ENCODE measurements around the gene PPFIBP2. TPM values are rescaled to one million over a fixed set of nuclear protein-coding genes. Genes with fewer than 3 reads are reported as not detected.

PPFIBP2 gene
- total RNA-seq, 3 donors from 2014 or later: 32.3 to 56.1 (median 43.3) TPM

DNA sequence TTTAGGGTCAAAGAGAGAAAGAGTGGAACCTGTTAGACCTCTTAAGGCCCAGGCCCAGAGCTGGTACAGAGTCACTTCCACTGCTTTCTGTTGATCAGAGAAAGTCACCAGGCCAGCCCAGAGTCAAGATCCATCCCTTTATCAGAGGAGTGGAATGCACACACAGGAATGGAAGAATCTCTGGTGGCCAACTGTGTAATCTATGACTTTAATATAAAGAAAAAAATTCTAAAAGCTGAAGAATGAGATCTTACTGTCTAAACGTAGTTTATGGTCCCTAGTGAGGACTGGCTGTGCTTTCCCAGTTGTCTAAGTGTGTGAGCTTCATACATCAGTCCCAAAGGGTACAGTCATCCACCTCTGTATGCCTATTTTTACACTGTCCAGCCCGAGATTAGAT is 51.0 kb downstream of the PPFIBP2 start:
- Histone ChIP-seq H3K4me1 (no peaks in the 10 kb centered on the region), H3K4me3 (no peak overlapping the region), H3K27me3 (no peaks in the 10 kb centered on the region), H3K27ac (no peak overlapping the region), H3K36me3 (no peaks in the 10 kb centered on the region), H3K9me3 (no peaks in the 10 kb centered on the region)
- TF ChIP-seq POLR2AphosphoS5 (IDR thresholded peaks at IDR 0.05) (no peak), POLR2A (IDR thresholded peaks at IDR 0.05) (no peak)
- TF ChIP-seq, protein P1, sequence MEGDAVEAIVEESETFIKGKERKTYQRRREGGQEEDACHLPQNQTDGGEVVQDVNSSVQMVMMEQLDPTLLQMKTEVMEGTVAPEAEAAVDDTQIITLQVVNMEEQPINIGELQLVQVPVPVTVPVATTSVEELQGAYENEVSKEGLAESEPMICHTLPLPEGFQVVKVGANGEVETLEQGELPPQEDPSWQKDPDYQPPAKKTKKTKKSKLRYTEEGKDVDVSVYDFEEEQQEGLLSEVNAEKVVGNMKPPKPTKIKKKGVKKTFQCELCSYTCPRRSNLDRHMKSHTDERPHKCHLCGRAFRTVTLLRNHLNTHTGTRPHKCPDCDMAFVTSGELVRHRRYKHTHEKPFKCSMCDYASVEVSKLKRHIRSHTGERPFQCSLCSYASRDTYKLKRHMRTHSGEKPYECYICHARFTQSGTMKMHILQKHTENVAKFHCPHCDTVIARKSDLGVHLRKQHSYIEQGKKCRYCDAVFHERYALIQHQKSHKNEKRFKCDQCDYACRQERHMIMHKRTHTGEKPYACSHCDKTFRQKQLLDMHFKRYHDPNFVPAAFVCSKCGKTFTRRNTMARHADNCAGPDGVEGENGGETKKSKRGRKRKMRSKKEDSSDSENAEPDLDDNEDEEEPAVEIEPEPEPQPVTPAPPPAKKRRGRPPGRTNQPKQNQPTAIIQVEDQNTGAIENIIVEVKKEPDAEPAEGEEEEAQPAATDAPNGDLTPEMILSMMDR (IDR thresholded peaks at IDR 0.05): no peak
- intact Hi-C loops (cut with DNase I; ENCODE audit: low total_unique reads): no loop called here
- DNase-seq (ENCODE audit: low spot score in 2 of 2): no peak

DNA sequence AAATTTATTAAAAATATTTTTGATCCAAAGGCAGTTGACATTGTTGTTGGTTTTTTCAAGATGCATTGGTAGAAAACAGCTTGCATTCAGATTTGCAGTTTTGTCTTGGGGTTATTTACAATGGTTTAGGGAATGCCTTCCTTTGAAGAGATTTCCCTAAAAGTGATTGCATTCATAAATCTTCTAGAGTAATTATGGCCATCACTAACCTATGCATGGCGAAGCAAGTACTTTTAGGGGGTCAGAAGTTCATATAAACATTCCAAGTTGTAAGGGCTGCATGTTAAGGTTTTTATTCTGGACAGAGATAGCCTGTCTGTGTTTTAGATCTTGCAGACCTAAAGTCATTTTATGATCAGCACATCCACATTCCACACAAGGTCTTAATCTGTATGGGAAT is 53.5 kb downstream of the PPFIBP2 start:
- peaks cover 0 to 7% of the 10 kb centered on the region in 2 donors for H3K4me1 ChIP-seq
- no peak overlapping the region for H3K4me3 ChIP-seq
- no peak for DNase-seq (ENCODE audit: low spot score in 2 of 2)
- no peaks in the 10 kb centered on the region for H3K9me3 ChIP-seq
- H3K27me3 ChIP-seq: no peaks in the 10 kb centered on the region
- no peak overlapping the region for H3K27ac ChIP-seq
- intact Hi-C loops (cut with DNase I; ENCODE audit: low total_unique reads): no loop called here
- no peaks in the 10 kb centered on the region for H3K36me3 ChIP-seq
- no peak for TF ChIP-seq POLR2A (IDR thresholded peaks at IDR 0.05)
- TF ChIP-seq POLR2AphosphoS5 (IDR thresholded peaks at IDR 0.05): no peak
- TF ChIP-seq, protein P1 (IDR thresholded peaks at IDR 0.05): no peak

DNA sequence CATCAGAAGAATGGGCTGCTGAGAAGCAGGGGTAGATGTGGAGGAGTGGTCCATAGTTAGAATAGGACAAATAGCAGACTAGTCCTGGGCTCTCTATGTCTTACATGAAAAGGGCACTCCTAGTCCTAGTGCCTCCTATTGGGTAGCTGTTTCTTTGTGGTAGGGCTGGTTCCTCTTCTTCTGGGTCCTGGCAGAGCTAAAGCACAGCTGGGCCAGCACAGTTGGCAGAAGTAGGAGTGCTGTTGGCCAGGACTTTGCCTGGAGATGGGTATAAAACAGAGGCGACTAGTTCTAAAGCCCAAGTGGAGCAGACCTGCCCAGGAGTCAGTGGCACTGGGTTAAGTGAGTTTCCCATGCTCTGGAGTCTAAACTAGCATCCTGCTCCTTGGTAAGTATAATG is 55.2 kb downstream of the PPFIBP2 start:
- DNase-seq (ENCODE audit: low spot score in 2 of 2): peak in 1 of 2 donors; percentile 32
- Histone ChIP-seq H3K27ac (no peak overlapping the region), H3K4me1 (peaks cover 0 to 8% of the 10 kb centered on the region in 2 donors), H3K36me3 (no peaks in the 10 kb centered on the region), H3K4me3 (no peak overlapping the region), H3K27me3 (no peaks in the 10 kb centered on the region), H3K9me3 (no peaks in the 10 kb centered on the region)
- intact Hi-C loops (cut with DNase I; ENCODE audit: low total_unique reads): no loop called here
- TF ChIP-seq, protein P1 (IDR thresholded peaks at IDR 0.05): no peak
- no peak for TF ChIP-seq POLR2A (IDR thresholded peaks at IDR 0.05)
- TF ChIP-seq POLR2AphosphoS5 (IDR thresholded peaks at IDR 0.05): no peak

DNA sequence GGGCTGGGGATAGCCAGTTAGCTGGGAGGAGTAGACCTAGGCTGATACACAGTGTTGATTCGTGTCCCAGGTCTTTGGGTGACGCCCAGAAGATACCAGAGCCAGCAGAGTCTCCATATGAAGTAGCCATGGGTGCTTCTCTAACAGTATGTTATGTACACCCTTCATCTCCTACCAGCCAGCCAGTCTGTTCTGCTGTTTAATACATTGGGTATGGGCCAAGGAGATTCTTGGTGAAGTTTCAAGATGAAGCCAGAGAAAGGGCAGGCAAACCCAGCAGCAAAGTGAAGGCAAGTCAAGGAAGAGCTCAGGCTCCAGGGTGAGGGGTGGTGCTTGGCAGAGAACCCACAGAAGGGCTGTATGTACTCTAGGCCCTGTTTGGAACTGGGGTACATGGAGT is 56.4 kb downstream of the PPFIBP2 start:
- Histone ChIP-seq H3K9me3 (no peaks in the 10 kb centered on the region), H3K27me3 (no peaks in the 10 kb centered on the region), H3K4me3 (no peak overlapping the region), H3K27ac (no peak overlapping the region), H3K4me1 (peaks cover 0 to 8% of the 10 kb centered on the region in 2 donors), H3K36me3 (no peaks in the 10 kb centered on the region)
- intact Hi-C loops (cut with DNase I; ENCODE audit: low total_unique reads): no loop called here
- DNase-seq (ENCODE audit: low spot score in 2 of 2): no peak
- no peak for TF ChIP-seq POLR2AphosphoS5 (IDR thresholded peaks at IDR 0.05)
- TF ChIP-seq POLR2A (IDR thresholded peaks at IDR 0.05): no peak
- TF ChIP-seq, protein P1 (IDR thresholded peaks at IDR 0.05): no peak

DNA sequence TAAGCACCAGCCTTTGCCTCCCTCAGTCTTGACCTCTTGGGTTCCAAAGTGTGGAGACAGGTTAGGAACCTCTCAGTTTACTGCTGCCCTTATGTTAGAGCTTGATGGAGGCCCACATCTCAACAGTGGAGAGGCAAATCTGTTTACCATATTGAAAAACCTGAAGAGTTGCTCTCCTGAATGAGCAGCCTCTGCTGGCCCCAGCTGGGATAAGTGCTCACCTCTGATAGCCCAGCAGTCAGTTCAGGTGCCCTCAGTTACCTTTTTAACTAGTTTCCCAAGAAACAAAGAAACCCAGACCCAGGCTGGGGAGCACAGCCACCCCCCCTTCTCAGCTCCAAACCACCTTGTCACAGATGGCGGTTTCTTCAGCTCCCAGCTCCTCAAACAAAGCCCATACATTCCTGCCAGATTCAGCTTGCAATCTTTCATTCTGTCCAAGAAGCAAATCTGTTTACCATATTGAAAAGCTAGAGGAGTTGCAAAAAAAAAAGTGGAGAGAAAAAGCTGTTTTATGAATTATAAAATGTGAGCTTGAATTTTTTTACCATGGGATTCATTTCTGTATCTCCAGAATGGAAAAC is 57.2 kb downstream of the PPFIBP2 start:
- no peaks in the 10 kb centered on the region for H3K36me3 ChIP-seq
- TF ChIP-seq, protein P1 (IDR thresholded peaks at IDR 0.05): no peak
- TF ChIP-seq POLR2A (IDR thresholded peaks at IDR 0.05) (no peak), POLR2AphosphoS5 (IDR thresholded peaks at IDR 0.05) (no peak)
- peaks cover 7 to 15% of the 10 kb centered on the region in 2 donors for H3K4me1 ChIP-seq
- H3K27ac ChIP-seq: no peak overlapping the region
- intact Hi-C loops (cut with DNase I; ENCODE audit: low total_unique reads): no loop called here
- no peak for DNase-seq (ENCODE audit: low spot score in 2 of 2)
- no peaks in the 10 kb centered on the region for H3K9me3 ChIP-seq
- no peak overlapping the region for H3K4me3 ChIP-seq
- H3K27me3 ChIP-seq: no peaks in the 10 kb centered on the region

All from breast epithelium (tissue), 4 donors.